Measurements from ENCODE around the gene MORN1.

MORN1 gene

GRCh38 chr1:2374252-2375155 is 16.9 kb downstream of the MORN1 start:
- no peak overlapping the region for H3K27ac Mint-ChIP-seq
- no peaks in the 10 kb centered on the region for H3K27me3 Mint-ChIP-seq
- peaks cover 2% of the 10 kb centered on the region for H3K36me3 Mint-ChIP-seq
- no peak for DNase-seq (ENCODE audit: low spot score in 2 of 2)
- H3K9me3 Mint-ChIP-seq, result peaks cover 6% of the 10 kb centered on the region
- H3K4me3 Mint-ChIP-seq, result no peak overlapping the region
- no peak for ATAC-seq (ENCODE audit: low read depth)
- H3K4me1 Mint-ChIP-seq, result peaks cover 11% of the 10 kb centered on the region

- Mint-ChIP-seq H3K27ac (no peak overlapping the region), H3K4me1 (peaks cover 4% of the 10 kb centered on the region), H3K36me3 (peaks cover 2% of the 10 kb centered on the region), H3K27me3 (no peaks in the 10 kb centered on the region), H3K4me3 (no peak overlapping the region), H3K9me3 (no peaks in the 10 kb centered on the region)
- no peak for DNase-seq (ENCODE audit: low spot score in 2 of 2)
- ATAC-seq (ENCODE audit: low read depth), result no peak
These were observed 17.7 kb downstream of the MORN1 start for GRCh38 chr1:2373551-2374251.

GRCh38 chr1:2372551-2373490 is 18.5 kb downstream of the MORN1 start:
- Mint-ChIP-seq H3K4me3 (no peak overlapping the region), H3K27ac (no peak overlapping the region), H3K36me3 (peaks cover 4% of the 10 kb centered on the region), H3K27me3 (no peaks in the 10 kb centered on the region), H3K9me3 (no peaks in the 10 kb centered on the region), H3K4me1 (peaks cover 4% of the 10 kb centered on the region)
- ATAC-seq (ENCODE audit: low read depth), result no peak
- no peak for DNase-seq (ENCODE audit: low spot score in 2 of 2)

GRCh38 chr1:2368053-2368744 is 23.2 kb downstream of the MORN1 start:
- Mint-ChIP-seq H3K9me3 (peaks cover 6% of the 10 kb centered on the region), H3K27me3 (no peaks in the 10 kb centered on the region), H3K36me3 (peaks cover 13% of the 10 kb centered on the region), H3K27ac (no peak overlapping the region), H3K4me3 (no peak overlapping the region), H3K4me1 (no peaks in the 10 kb centered on the region)
- ATAC-seq (ENCODE audit: low read depth) (no peak), DNase-seq (ENCODE audit: low spot score in 2 of 2) (no peak)

GRCh38 chr1:2363847-2364513 is 27.4 kb downstream of the MORN1 start:
- H3K4me1 Mint-ChIP-seq, result peaks cover 2% of the 10 kb centered on the region
- peaks cover 11% of the 10 kb centered on the region for H3K9me3 Mint-ChIP-seq
- no peak for DNase-seq (ENCODE audit: low spot score in 2 of 2)
- peaks cover 29% of the 10 kb centered on the region for H3K36me3 Mint-ChIP-seq
- no peak for ATAC-seq (ENCODE audit: low read depth)
- no peaks in the 10 kb centered on the region for H3K27me3 Mint-ChIP-seq
- no peak overlapping the region for H3K27ac Mint-ChIP-seq
- H3K4me3 Mint-ChIP-seq, result no peak overlapping the region

GRCh38 chr1:2360588-2361364 is 30.6 kb downstream of the MORN1 start:
- no peak overlapping the region for H3K4me3 Mint-ChIP-seq
- H3K9me3 Mint-ChIP-seq, result peaks cover 11% of the 10 kb centered on the region
- no peaks in the 10 kb centered on the region for H3K27me3 Mint-ChIP-seq
- ATAC-seq (ENCODE audit: low read depth) (no peak), DNase-seq (ENCODE audit: low spot score in 2 of 2) (no peak)
- no peak overlapping the region for H3K27ac Mint-ChIP-seq
- peaks cover 28% of the 10 kb centered on the region for H3K36me3 Mint-ChIP-seq
- H3K4me1 Mint-ChIP-seq, result peaks cover 2% of the 10 kb centered on the region

- Mint-ChIP-seq H3K27me3 (no peaks in the 10 kb centered on the region), H3K36me3 (peaks cover 25% of the 10 kb centered on the region), H3K4me1 (peaks cover 2% of the 10 kb centered on the region), H3K27ac (no peak overlapping the region), H3K4me3 (no peak overlapping the region), H3K9me3 (peaks cover 9% of the 10 kb centered on the region)
- ATAC-seq (ENCODE audit: low read depth) (no peak), DNase-seq (ENCODE audit: low spot score in 2 of 2) (no peak)
These were observed 32.4 kb downstream of the MORN1 start for GRCh38 chr1:2358651-2359640.

GRCh38 chr1:2358072-2358471 is 33.3 kb downstream of the MORN1 start:
- peaks cover 4% of the 10 kb centered on the region for H3K4me1 Mint-ChIP-seq

GRCh38 chr1:2356911-2357845 is 34.2 kb downstream of the MORN1 start:
- ATAC-seq (ENCODE audit: low read depth) (no peak), DNase-seq (ENCODE audit: low spot score in 2 of 2) (no peak)
- Mint-ChIP-seq H3K27me3 (peaks cover 2% of the 10 kb centered on the region), H3K4me1 (peaks cover 4% of the 10 kb centered on the region), H3K9me3 (peaks cover 2% of the 10 kb centered on the region), H3K36me3 (peaks cover 13% of the 10 kb centered on the region), H3K27ac (no peak overlapping the region), H3K4me3 (no peak overlapping the region)

More at GRCh38 chr1:2358072-2358471, 33.3 kb downstream of the MORN1 start:
- Mint-ChIP-seq H3K9me3 (peaks cover 5% of the 10 kb centered on the region), H3K4me3 (no peak overlapping the region), H3K36me3 (peaks cover 17% of the 10 kb centered on the region), H3K27ac (no peak overlapping the region), H3K27me3 (peaks cover 2% of the 10 kb centered on the region)
- ATAC-seq (ENCODE audit: low read depth) (no peak), DNase-seq (ENCODE audit: low spot score in 2 of 2) (no peak)

- Mint-ChIP-seq H3K27ac (no peak overlapping the region), H3K9me3 (no peaks in the 10 kb centered on the region), H3K27me3 (peaks cover 2% of the 10 kb centered on the region), H3K36me3 (peaks cover 12% of the 10 kb centered on the region), H3K4me3 (no peak overlapping the region), H3K4me1 (peaks cover 4% of the 10 kb centered on the region)
- ATAC-seq (ENCODE audit: low read depth), result no peak
- DNase-seq (ENCODE audit: low spot score in 2 of 2), result no peak
These were observed 35.0 kb downstream of the MORN1 start for GRCh38 chr1:2356401-2356800.

All from memory B cell (primary cell).